ENCODE measurements around the gene MTARC1.

The MTARC1 gene

DNA sequence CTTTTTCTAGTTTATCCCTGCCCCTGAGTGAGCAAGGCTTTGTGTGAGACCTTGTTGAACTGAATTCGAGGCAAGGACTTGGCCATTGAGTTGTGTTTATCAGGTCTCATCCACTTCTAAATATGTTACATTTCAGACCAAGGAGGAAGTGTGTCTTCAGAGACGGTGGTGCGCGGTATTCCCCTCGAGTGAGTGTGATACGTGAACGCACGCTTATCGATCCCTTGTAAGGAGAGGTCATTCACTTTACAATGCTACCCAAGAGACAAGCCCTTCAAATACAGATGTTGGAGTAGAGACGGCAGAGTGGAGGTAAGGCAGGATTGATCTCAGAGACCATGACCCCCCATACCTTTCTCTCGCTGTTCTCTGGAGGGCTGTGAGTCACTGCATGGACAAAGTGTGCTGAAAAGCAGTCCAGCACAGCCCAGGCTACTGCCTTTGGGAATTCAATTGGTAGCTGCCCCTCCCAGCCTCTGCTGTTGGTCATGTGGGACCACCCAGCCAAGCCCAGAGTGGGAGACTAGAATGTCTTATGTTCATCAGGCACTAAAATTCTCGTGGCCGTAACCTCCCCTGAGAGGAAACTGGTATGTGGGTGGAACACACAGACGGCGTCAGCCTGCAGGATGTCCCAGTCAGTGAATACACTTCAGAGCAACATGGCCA, 16.3 kb upstream of the MTARC1 start:
- DNase-seq (ENCODE audit: low spot score) = no peak

DNA sequence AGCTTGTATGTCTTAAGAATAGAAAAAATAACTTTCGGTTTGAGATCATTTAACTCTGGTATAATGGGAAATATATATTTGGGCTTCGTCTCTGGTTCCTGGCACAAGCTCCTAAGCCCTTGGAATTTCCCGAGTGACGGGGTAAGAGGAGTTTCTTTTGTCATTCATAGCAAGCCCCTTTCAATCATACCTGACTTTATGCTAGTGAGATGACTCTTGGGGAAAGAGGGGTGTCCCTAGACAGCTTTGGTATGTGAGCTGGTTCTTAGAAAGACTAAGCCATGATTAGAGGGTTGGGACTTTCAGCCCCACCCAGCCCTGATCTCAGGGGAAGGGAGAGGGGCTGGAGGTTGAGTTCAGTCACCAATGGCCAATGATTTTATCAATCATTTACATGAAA, 13.9 kb upstream of the MTARC1 start:
- DNase-seq (ENCODE audit: low spot score) = no peak

- DNase-seq (ENCODE audit: low spot score) = peak; percentile 11
Observed at GRCh38 chr1:220775240-220775853, 11.4 kb upstream of the MTARC1 start.

GRCh38 chr1:220776254-220776653, 10.5 kb upstream of the MTARC1 start:
- DNase-seq (ENCODE audit: low spot score) = no peak

DNA sequence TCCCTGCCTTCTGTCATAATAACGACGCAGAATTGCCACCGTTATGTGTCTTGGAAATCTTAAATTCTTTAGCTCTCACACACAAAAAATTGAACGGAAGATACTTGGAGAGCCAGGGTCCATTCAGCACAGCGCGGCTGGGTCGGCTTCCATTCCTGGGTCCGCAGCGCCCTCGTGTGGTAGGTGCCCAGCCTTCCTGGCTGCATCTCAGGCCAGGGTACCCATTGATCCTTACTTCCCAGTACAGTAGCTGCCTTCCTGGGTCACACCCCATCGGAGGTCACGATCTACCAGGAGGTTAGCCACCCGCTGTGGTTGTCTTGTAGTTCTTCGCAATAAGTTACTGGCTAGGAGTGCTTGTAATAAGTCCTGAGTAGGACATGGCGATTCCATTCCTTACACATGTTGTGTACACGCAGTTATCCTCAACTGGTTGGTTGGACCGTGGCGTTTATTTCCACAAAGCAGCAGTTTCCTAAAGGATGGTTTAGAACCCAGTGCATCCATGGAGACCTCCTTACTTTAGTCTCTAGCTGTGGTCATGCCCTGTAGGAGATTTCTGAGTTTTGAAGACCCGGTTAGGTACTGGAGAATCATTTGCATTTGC, 9.9 kb upstream of the MTARC1 start:
- peak; percentile 69 for DNase-seq (ENCODE audit: low spot score)

GRCh38 chr1:220783453-220783852, 3.3 kb upstream of the MTARC1 start:
- no peak for DNase-seq (ENCODE audit: low spot score)

DNA sequence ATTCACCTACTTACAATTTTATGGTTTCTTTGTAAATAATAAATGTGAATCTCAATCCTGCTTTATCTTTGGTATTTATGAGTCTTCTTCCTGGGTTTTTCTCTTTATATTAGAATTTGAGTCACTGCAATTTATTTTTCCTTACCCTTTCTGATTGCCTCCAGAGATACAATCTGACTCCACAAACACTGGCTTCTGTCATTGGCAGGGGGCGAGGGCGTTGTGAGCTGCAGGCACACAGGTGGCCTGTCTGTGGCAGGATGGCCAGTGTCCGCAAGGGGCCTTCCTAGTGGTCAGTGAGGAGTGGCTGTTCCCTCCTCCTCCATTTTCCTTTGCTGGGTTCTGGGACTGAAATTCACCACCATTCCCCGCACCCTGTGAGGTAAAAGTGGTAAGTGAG, 2.0 kb upstream of the MTARC1 start:
- no peak for DNase-seq (ENCODE audit: low spot score)

DNA sequence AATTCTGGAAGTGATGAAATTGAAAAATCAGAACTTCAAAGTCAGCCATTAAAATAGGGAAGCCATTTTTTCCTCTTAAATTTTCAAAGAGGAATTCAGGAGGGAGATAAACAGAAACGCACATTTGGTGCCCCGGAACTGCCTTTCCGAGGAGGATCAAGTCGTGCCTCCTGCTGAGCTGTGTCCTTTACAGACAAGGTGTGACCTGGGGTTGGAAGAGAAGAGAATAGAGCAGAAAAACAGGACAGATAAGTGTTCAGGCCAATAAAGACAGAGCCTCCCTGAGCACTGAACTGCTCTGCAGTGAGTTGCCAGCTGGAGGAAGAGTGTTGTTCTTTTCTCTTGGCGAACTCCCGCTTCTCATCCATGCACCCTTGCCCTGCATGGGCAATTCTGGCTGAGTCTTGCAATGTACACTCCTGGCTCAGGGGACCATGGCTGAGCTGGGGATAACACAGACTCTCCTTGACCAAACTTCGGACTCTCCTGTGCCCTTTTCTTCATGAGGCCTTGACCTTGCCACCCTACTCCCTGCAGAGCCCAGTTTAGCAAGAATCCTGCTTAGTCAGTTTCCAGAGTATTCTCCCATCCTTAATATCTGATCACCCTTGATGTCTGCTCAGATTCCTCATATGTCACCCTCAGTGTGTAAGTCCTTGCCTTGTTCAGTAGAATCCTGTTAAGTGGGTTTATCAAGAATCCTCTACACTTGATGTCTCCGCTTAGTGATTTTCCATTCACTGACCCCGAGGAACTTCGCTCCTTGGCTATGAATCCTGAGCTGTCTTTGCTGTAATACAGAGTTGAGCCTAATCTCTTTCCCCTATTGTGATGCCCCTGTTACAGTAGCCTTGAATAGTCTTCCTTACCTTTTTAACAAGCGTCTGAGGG, 1.3 kb upstream of the MTARC1 start:
- DNase-seq (ENCODE audit: low spot score) = no peak

- DNase-seq (ENCODE audit: low spot score) = no peak
Observed at GRCh38 chr1:220786057-220786336, 716 bp upstream of the MTARC1 start.

- DNase-seq (ENCODE audit: low spot score) = no peak
Observed at GRCh38 chr1:220787069-220787619, 431 bp downstream of the MTARC1 start.

GRCh38 chr1:220788900-220789299, 2.2 kb downstream of the MTARC1 start:
- DNase-seq (ENCODE audit: low spot score) = no peak

GRCh38 chr1:220789532-220790147, 2.9 kb downstream of the MTARC1 start:
- DNase-seq (ENCODE audit: low spot score) = no peak

- no peak for DNase-seq (ENCODE audit: low spot score)
Observed at GRCh38 chr1:220791285-220791684, 4.6 kb downstream of the MTARC1 start.

- peak; percentile 17 for DNase-seq (ENCODE audit: low spot score)
Observed at GRCh38 chr1:220791956-220792355, 5.2 kb downstream of the MTARC1 start.

DNA sequence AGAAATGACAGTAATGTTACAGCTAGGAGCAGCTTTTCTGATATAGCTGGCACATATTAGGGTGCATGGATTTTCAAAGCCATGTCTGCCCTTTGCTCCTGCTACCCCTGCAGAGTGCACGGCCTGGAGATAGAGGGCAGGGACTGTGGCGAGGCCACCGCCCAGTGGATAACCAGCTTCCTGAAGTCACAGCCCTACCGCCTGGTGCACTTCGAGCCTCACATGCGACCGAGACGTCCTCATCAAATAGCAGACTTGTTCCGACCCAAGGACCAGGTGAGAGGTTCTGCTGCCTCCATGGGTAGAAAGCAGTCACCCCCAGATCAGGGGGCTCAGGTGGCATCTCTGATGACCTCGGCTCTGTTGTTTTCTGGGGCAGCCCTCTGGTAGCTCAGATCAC, 9.8 kb downstream of the MTARC1 start:
- DNase-seq (ENCODE audit: low spot score) = no peak

DNA sequence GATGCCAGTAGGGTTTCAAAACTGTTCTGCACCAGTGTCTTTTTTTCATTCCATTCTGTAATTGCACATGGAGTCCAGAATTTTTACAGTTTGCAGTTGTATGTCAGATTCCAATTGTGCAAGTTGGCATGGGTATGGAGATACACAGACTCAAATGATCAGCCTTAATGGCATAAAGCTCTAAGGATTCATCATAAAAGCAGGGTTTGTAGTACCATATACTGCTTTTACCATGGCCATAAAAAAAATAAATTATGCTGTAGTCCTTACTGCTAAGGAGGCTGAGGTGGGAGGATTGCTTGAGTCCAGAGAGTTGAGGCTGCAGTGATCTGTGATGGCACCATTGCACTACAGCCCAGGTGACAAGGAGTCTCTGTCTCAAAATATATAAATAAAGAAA, 10.3 kb downstream of the MTARC1 start:
- DNase-seq (ENCODE audit: low spot score) = no peak

GRCh38 chr1:220797553-220797952, 10.8 kb downstream of the MTARC1 start:
- DNase-seq (ENCODE audit: low spot score) = no peak

GRCh38 chr1:220798338-220798737, 11.6 kb downstream of the MTARC1 start:
- DNase-seq (ENCODE audit: low spot score) = no peak

- no peak for DNase-seq (ENCODE audit: low spot score)
Observed at GRCh38 chr1:220800262-220800661, 13.5 kb downstream of the MTARC1 start.

DNA sequence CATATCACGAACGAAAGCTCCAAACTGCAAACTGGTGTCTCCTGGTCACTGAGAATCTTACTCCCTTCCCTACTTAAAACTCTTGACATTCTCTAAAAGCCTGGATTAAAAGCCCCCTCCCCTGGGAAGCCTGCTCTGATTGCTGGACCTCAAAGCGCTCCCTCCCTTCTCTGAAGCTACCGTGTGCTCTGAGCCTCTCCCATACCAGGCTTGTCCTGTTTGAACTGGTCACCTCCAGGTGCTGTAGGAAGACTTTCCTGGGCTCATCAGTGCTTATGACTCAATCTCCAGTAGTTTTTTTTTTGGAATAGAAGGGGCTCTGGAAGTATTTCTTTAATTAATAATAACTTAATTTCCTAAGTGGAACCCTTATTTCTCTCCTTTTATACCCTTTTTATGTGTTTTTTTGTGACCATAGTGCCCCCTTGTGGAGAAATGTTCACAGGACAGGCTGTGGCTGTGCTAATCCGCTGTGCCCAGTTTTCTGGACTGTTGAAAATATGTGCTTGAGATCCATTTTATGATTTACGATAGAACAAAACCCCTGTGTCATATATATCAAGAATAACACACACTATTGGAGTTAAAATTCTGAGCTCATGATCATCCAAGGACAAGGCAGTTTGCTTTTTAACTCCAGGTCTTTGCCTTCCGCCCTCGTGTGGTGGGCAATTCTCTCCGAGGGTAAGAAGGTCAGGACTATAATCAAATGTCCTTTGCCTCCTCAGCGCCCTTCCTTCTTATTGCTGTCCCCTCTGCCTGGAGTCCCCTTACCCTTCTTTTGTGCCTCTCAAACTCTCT, 16.9 kb downstream of the MTARC1 start:
- peak; percentile 34 for DNase-seq (ENCODE audit: low spot score)

GRCh38 chr1:220804202-220804586, 17.5 kb downstream of the MTARC1 start:
- DNase-seq (ENCODE audit: low spot score) = no peak

Data from globus pallidus (tissue), 1 donor.